Endothelial cell of umbilical vein (primary cell): ENCODE measurements around the gene EFNA5. TPM values are rescaled to one million over a fixed set of nuclear protein-coding genes. Genes with fewer than 3 reads are reported as not detected.

Experiments
- BruUV-seq: library from RNA; stranded (reverse); fragments of 400-500 nt; replicated peaks from 2 replicates; lab custom pipeline; 2021; lab: Mats Ljungman, UMichigan
- CTCF ChIA-PET: fragments of 300-600, 350-600 bp; sonication (Branson Sonifier 250); formaldehyde crosslinking; loops from one replicate; lab custom pipeline; 2021; ENCODE audit warnings: antibody characterized with exemption, inconsistent platforms; lab: Charles Lee
- POLR2A ChIA-PET: fragments of 300-600, 350-600 bp; sonication (Branson Sonifier 250); formaldehyde crosslinking; loops from one replicate; lab custom pipeline; 2021; ENCODE audit warnings: antibody characterized with exemption, inconsistent platforms; lab: Charles Lee
- DNase-seq: peaks from one replicate; pipeline ENCODE4 v3.0.0-alpha.2; 2011; ENCODE audit warnings: low read depth, low spot score
- FAIRE-seq: peaks from 2 replicates; lab custom pipeline; 2011; peaks lifted over from hg19 to GRCh38; lab: Jason Lieb, UNC
- H2AFZ ChIP-seq: 2 replicates; pipeline ENCODE4 v1.6.0; 2012; ENCODE audit warnings: low read depth, low read length, control low read depth, inconsistent platforms
- H3K27ac ChIP-seq: 2 replicates; pipeline ENCODE4 v1.5.1; 2011; ENCODE audit warnings: low read depth, mild to moderate bottlenecking, control low read depth, low read length, moderate library complexity; ENCODE audit not compliant: insufficient read depth
- H3K27me3 ChIP-seq, 2 experiments: 2 replicates each; pipeline versions ENCODE4 v1.6.0 to v1.6.1; 2011; ENCODE audit warnings: low read length in 2 of 2, mixed read lengths in 1 of 2; ENCODE audit not compliant: control insufficient read depth in 2 of 2, insufficient read depth in 2 of 2
- H3K36me3 ChIP-seq, 2 experiments: 2 replicates in 1 of 2; 3 replicates in 1 of 2; pipeline ENCODE4 v1.5.1; 2011; ENCODE audit warnings: low read length in 2 of 2, mild to moderate bottlenecking in 1 of 2, moderate library complexity in 1 of 2; ENCODE audit not compliant: control insufficient read depth in 2 of 2, insufficient read depth in 2 of 2; ENCODE audit errors: extremely low read depth in 1 of 2
- H3K4me1 ChIP-seq: 3 replicates; pipeline ENCODE4 v1.5.1; 2011; ENCODE audit warnings: mild to moderate bottlenecking, low read length; ENCODE audit not compliant: control insufficient read depth, insufficient read depth; ENCODE audit errors: extremely low read depth
- H3K4me2 ChIP-seq: 2 replicates; pipeline ENCODE4 v1.6.1; 2011; ENCODE audit warnings: low read length, control low read depth, mixed read lengths; ENCODE audit not compliant: insufficient read depth
- H3K4me3 ChIP-seq, 3 experiments: fragments of 200-600 bp in 1 of 3; sonication (generic), shearing (Covaris generic) in 1 of 3; replicated peaks in 1 of 3; 2 replicates each; pipeline ENCODE4 v1.5.1; 2011 to 2016; ENCODE audit warnings: control low read depth in 3 of 3, low read length in 3 of 3, mild to moderate bottlenecking in 2 of 3, inconsistent platforms in 1 of 3, low read depth in 1 of 3, moderate library complexity in 1 of 3; ENCODE audit not compliant: insufficient read depth in 1 of 3
- H3K79me2 ChIP-seq: 2 replicates; pipeline ENCODE4 v1.6.0; 2012; ENCODE audit warnings: low read length, inconsistent platforms; ENCODE audit not compliant: control insufficient read depth, insufficient read depth
- H3K9ac ChIP-seq: replicated peaks from 2 replicates; pipeline ENCODE3; 2011; ENCODE audit warnings: low read length, control low read depth; ENCODE audit not compliant: insufficient read depth; ENCODE audit errors: extremely low read depth
- H3K9me1 ChIP-seq: replicated peaks from 3 replicates; pipeline ENCODE4 v1.6.0; 2011; ENCODE audit warnings: mild to moderate bottlenecking, low read length; ENCODE audit not compliant: control insufficient read depth, insufficient read depth; ENCODE audit errors: extremely low read depth
- H3K9me3 ChIP-seq: replicated peaks from 2 replicates; pipeline ENCODE4 v1.5.1; 2012; ENCODE audit warnings: low read length, inconsistent platforms; ENCODE audit not compliant: control insufficient read depth, insufficient read depth
- H4K20me1 ChIP-seq: replicated peaks from 2 replicates; pipeline ENCODE3; 2011; ENCODE audit warnings: mild to moderate bottlenecking, low read length; ENCODE audit not compliant: control insufficient read depth, insufficient read depth; ENCODE audit errors: extremely low read depth
- CTCF ChIP-seq, 2 donors: IDR thresholded peaks; 1 replicate in 1 of 2; 2 replicates in 1 of 2; pipeline ENCODE4 v1.5.1; 2011; ENCODE audit warnings: low read length in 2 of 2, mild to moderate bottlenecking in 2 of 2, moderate library complexity in 2 of 2, control low read depth in 1 of 2, inconsistent platforms in 1 of 2, low read depth in 1 of 2; ENCODE audit not compliant: insufficient read depth in 1 of 2; ENCODE audit errors: extremely low read depth in 1 of 2
- EZH2 ChIP-seq: IDR thresholded peaks from 2 replicates; pipeline ENCODE4 v1.6.1; 2012; ENCODE audit warnings: borderline replicate concordance, low read depth, mild to moderate bottlenecking, moderate library complexity, low read length, inconsistent platforms; ENCODE audit not compliant: severe bottlenecking
- FOS ChIP-seq: IDR thresholded peaks from 2 replicates; pipeline ENCODE4 v1.6.1; 2011; ENCODE audit warnings: mild to moderate bottlenecking, low read length, moderate library complexity, borderline replicate concordance; ENCODE audit not compliant: insufficient read depth
- GATA2 ChIP-seq: IDR thresholded peaks from 2 replicates; pipeline ENCODE4 v1.7.0; 2011; ENCODE audit warnings: low read depth, mild to moderate bottlenecking, moderate library complexity, mixed read lengths, low read length; ENCODE audit not compliant: insufficient read length, insufficient read depth
- JUN ChIP-seq: IDR thresholded peaks from 2 replicates; pipeline ENCODE4 v1.6.1; 2011; ENCODE audit warnings: borderline replicate concordance, low read depth; ENCODE audit not compliant: insufficient read length, insufficient read depth
- MAX ChIP-seq: IDR thresholded peaks from 2 replicates; pipeline ENCODE4 v1.6.1; 2011; ENCODE audit not compliant: insufficient read depth, insufficient read length
- MYC ChIP-seq: IDR thresholded peaks from one replicate; pipeline ENCODE4 v1.6.1; 2011; ENCODE audit warnings: mild to moderate bottlenecking, low read depth, low read length
- POLR2A ChIP-seq: IDR thresholded peaks from 2 replicates; pipeline ENCODE4 v1.6.1; 2012; ENCODE audit warnings: low read depth, mild to moderate bottlenecking, control low read depth, low read length
- POLR2AphosphoS5 ChIP-seq: IDR thresholded peaks from 2 replicates; pipeline ENCODE4 v1.6.1; 2012; ENCODE audit warnings: low read depth, mild to moderate bottlenecking, control low read depth, low read length, moderate library complexity; ENCODE audit not compliant: insufficient read depth
- dilution Hi-C: fragments of 300-500 bp; cut with MboI; formaldehyde crosslinking; loops from one replicate; pipeline ENCODE4 v1.15.0; 2019; ENCODE audit warnings: low sequenced_read_pairs; ENCODE audit not compliant: extremely low pct_ligation_motif_present
- intact Hi-C: fragments of 100-400 bp; cut with micrococcal nuclease; formaldehyde crosslinking; loops from one replicate; pipeline ENCODE4 v1.10.0; 2022
- polyA plus RNA-seq, 4 experiments: library from polyadenylated mRNA; depleted of rRNA in 3 of 4; stranded (reverse) in 3 of 4; unstranded in 1 of 4; fragments of >200 nt; gene quantifications; 2 replicates each; pipeline versions ENCODE4 v1.2.1 to v1.2.3, GENCODE V29; 2011 to 2012; ENCODE audit warnings: missing spikeins in 1 of 4
- total RNA-seq: library from RNA; stranded (reverse); gene quantifications from 2 replicates; pipeline ENCODE4 v1.2.3, GENCODE V29; 2021

EFNA5 gene
- total and polyA plus RNA-seq, 2 donors (not counting 3 experiments of a cell fraction or from before 2014, with no cell fraction given) = 13.6 to 22.1 TPM

GRCh38 chr5:107529618-107530017, 141.1 kb downstream of the EFNA5 start:
- no TSS peak for BruUV-seq
- H3K4me2 ChIP-seq = no peak overlapping the region
- no peaks in the 10 kb centered on the region for H3K9me1 ChIP-seq
- H3K27me3 ChIP-seq = no peaks in the 10 kb centered on the region
- H3K27ac ChIP-seq = no peak overlapping the region
- TF ChIP-seq POLR2A (no peak), POLR2AphosphoS5 (no peak), FOS (no peak), CTCF (IDR thresholded peaks at IDR 0.05; ENCODE audit: extremely low read depth in 1 of 2, insufficient read depth in 1 of 2, low read depth in 1 of 2, low read length in 2 of 2) (no peak), EZH2 (no peak), GATA2 (no peak), MAX (no peak), JUN (no peak), MYC (no peak)
- DNase-seq (no peak), FAIRE-seq (no peak)
- no peaks in the 10 kb centered on the region for H3K36me3 ChIP-seq
- no peaks in the 10 kb centered on the region for H4K20me1 ChIP-seq
- H3K79me2 ChIP-seq = no peaks in the 10 kb centered on the region
- H3K4me3 ChIP-seq = no peak overlapping the region
- H3K9ac ChIP-seq = no peak overlapping the region
- no peaks in the 10 kb centered on the region for H3K4me1 ChIP-seq
- H3K9me3 ChIP-seq = no peaks in the 10 kb centered on the region
- ChIA-PET CTCF (interaction anchor here (1.3 to 2.1 kb wide), 2 partner anchors 11 to 43 kb away, joined by 3 to 5 read pairs; no protein-coding TSS in a partner anchor), POLR2A (no interaction called here)
- intact Hi-C loops = no loop called here
- dilution Hi-C loops = no loop called here
- H2AFZ ChIP-seq = no peak overlapping the region
